Rectal smooth muscle tissue (tissue), 1 donor: ENCODE results near the gene SLC22A4.

ENCODE experiments used
- H3K27ac ChIP-seq: one replicate; pipeline ENCODE4 v1.7.0; 2013; ENCODE audit warnings: low read depth, low read length, inconsistent platforms
- H3K27me3 ChIP-seq: one replicate; pipeline ENCODE4 v1.7.0; 2013; ENCODE audit warnings: low read length; ENCODE audit not compliant: control insufficient read depth, insufficient read depth
- H3K36me3 ChIP-seq: one replicate; pipeline ENCODE4 v1.7.0; 2013; ENCODE audit warnings: low read length; ENCODE audit not compliant: control insufficient read depth, insufficient read depth
- H3K4me1 ChIP-seq: one replicate; pipeline ENCODE4 v1.7.0; 2013; ENCODE audit warnings: low read length; ENCODE audit not compliant: control insufficient read depth, insufficient read depth
- H3K4me3 ChIP-seq: one replicate; pipeline ENCODE4 v1.7.0; 2013; ENCODE audit warnings: low read length
- H3K9ac ChIP-seq: one replicate; pipeline ENCODE4 v1.7.0; 2013; ENCODE audit warnings: low read length

The SLC22A4 gene

DNA sequence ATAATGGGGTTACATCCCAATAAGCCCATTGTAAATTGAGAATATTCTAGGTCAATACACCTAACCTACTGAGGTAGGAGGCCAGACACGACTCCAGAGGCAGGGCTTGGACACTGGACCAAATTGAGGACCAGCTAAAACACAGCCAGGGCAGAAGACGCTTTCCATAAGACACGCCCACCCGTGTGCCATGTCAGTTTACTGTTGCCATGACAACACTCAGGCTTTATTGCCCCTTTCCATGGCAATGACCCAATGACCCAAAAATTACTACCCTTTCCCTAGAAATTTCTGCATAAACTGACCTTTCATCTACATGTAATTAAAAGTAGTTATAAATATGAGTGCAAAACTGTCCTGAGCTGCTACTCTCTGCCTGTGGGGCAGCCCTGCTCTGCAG is 31.5 kb downstream of the SLC22A4 start:
- Histone ChIP-seq H3K27me3 (no peaks in the 10 kb centered on the region), H3K9ac (no peak overlapping the region), H3K4me1 (no peaks in the 10 kb centered on the region), H3K36me3 (no peaks in the 10 kb centered on the region), H3K4me3 (no peak overlapping the region), H3K27ac (no peak overlapping the region)

DNA sequence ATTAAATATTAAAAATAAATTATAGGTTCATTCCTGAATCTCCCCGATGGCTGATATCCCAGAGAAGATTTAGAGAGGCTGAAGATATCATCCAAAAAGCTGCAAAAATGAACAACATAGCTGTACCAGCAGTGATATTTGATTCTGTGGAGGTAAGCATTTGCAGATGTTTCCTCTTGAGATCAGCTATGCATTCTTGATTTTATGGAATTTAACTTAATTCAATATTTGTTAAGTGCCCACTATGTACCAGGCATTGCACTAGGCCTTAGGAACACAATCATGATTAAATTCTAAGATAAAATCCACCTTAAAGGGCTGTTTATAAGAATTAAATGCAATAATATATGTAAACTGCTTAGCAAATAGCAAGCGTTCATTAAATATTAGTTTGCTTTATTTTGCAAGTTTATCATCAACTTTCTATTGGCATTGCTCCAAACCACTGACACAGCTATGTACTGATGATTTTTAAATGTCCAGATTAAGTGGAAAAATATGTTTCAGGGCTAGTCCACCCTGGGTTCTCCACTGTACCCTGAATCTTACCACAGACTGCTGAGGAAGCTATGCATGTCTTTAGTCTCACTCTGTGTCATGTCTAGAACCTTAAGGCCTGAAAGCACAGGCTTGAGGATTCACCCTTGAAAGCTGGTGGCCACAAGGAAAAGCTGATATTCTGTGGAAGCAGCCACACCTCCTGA is 33.2 kb downstream of the SLC22A4 start:
- H3K9ac ChIP-seq = no peak overlapping the region
- no peaks in the 10 kb centered on the region for H3K27me3 ChIP-seq
- H3K4me1 ChIP-seq = no peaks in the 10 kb centered on the region
- H3K27ac ChIP-seq = no peak overlapping the region
- no peaks in the 10 kb centered on the region for H3K36me3 ChIP-seq
- H3K4me3 ChIP-seq = no peak overlapping the region

DNA sequence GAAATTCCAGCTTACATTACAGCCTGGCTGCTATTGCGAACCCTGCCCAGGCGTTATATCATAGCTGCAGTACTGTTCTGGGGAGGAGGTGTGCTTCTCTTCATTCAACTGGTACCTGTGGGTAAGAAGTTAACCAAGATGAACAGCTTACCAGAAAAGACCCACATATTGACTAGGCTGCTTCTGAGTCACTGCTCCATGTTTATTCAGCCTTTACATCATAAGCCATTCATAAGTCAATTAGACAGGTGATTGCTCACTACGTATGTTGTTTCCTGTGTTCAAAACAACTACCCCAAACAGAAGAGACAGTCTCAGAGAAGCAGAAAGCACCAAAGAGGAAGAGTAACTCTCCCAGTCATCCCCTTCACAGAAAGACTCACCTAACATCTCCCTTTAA is 40.6 kb downstream of the SLC22A4 start:
- no peak overlapping the region for H3K27ac ChIP-seq
- no peak overlapping the region for H3K4me3 ChIP-seq

DNA sequence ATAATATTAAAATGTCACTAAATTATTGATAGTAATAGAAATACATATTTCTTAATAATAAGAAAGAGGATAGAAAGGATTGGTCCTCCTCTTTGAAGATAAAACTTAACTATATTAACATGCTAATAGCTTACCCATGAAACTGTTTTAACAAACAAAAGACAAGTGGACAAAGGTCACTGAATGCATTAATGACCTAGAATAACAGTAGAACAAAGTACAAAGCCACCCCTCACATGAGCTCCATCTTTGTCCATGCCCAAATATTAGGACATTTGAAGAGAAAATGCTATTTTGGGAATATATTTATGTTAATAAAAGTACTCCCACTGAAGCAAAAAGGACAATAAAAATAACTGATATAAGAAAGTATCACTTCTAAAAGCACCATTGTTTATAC is 41.2 kb downstream of the SLC22A4 start:
- Histone ChIP-seq H3K4me3 (no peak overlapping the region), H3K27ac (no peak overlapping the region), H3K36me3 (peaks cover 2% of the 10 kb centered on the region), H3K9ac (no peak overlapping the region), H3K4me1 (no peaks in the 10 kb centered on the region), H3K27me3 (no peaks in the 10 kb centered on the region)

More for the DNA sequence above, 40.6 kb downstream of the SLC22A4 start:
- no peaks in the 10 kb centered on the region for H3K27me3 ChIP-seq
- no peak overlapping the region for H3K9ac ChIP-seq
- peaks cover 2% of the 10 kb centered on the region for H3K36me3 ChIP-seq
- H3K4me1 ChIP-seq = no peaks in the 10 kb centered on the region

DNA sequence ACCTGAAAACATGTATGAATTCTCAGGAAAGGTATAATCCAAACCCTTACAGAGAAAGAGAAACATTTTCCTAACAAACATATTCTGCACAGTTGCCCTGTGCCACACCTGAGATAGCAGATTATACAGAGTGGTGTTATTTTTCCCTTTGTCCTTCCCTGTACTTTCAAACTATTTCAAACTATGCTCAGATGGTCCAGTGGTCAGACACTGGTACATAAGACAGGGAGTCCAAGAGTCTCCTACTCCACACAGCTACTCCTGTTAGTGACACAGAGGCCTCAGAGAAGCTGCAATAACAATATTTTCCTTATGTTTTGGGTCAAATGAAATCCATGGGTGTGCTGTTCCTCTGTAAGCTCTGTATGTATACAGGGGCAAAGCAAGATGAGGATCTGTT is 45.3 kb downstream of the SLC22A4 start:
- Histone ChIP-seq H3K4me3 (no peak overlapping the region), H3K27me3 (no peaks in the 10 kb centered on the region), H3K36me3 (peaks cover 1% of the 10 kb centered on the region), H3K4me1 (no peaks in the 10 kb centered on the region), H3K27ac (no peak overlapping the region), H3K9ac (no peak overlapping the region)

DNA sequence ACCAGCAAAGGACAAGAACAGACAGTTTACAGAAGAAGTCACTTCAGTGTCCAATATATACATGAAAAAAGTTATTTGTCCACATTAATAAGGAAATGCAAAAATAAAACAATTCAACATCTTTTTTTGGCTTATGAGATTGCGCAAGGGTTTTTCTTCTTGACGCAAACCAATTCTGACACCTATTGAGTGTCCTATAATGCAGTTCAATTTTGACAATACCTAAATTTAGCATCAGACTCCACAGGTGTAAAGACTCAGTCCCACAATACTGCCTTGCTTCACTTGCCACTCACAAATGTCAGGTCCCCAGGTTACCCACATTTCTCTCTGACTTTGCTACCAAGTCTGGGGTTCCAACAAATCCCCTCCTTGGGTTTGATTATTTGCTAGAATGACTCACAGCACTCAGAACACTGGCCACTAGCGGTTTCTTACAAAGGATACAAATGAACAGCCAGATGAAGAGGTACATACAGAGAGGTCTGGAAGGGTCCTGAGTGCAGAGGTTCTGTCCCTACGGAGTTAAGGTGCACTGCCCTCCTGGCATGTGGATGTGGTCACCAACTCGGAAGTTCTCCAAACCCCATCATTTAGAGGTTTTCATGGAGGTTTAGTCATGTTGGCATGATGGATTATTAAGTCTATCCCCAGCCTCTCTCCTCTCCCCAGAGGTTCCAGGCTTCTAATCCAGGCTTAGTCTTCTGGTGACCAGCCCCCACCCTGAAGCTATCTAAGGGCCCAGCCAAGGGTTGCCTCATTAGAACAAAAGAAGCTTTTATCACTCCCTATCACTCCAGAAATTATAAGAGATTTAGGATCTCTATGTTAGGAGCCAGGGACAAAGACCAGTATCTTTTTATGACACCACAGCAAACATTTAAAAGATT is 48.3 kb downstream of the SLC22A4 start:
- no peaks in the 10 kb centered on the region for H3K27me3 ChIP-seq
- no peaks in the 10 kb centered on the region for H3K4me1 ChIP-seq
- no peak overlapping the region for H3K4me3 ChIP-seq
- no peak overlapping the region for H3K27ac ChIP-seq
- H3K9ac ChIP-seq = no peak overlapping the region
- H3K36me3 ChIP-seq = no peaks in the 10 kb centered on the region

DNA sequence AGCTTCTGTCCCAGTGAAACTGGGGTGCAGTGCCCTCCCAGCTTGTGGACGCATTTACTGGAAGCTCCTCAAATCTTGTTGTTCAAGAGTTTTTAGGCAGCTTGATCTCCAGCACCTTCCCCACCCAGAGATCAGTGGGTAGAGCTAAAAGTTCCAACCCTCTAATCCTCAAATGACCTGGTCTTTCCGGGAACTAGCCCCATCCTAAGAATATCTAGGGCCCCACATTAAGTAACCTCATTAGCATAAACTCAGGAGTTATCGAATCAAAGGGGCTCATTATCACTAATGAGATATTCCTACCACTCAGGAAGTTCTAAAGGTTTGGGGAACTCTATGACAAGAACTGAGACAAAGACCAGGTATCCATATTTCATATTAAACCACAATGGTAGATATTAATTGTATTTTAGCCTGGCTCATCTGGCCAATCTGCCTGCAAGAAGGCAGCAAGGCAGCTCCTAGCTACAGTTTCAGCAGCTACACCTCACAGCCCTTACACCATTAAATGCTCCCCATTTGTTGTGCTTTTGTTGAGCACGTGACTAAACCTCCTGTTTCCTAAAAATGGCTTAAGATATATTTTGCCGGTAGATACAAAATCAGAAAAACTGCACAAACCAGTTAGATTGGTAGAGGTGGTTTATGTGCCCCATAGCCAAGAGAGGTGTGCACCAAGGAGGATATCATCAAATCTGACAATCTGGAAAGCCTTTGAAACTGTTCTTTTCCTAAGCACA is 50.8 kb downstream of the SLC22A4 start:
- Histone ChIP-seq H3K9ac (no peak overlapping the region), H3K27ac (no peak overlapping the region), H3K4me3 (no peak overlapping the region), H3K36me3 (peaks cover 2% of the 10 kb centered on the region), H3K4me1 (no peaks in the 10 kb centered on the region), H3K27me3 (no peaks in the 10 kb centered on the region)

DNA sequence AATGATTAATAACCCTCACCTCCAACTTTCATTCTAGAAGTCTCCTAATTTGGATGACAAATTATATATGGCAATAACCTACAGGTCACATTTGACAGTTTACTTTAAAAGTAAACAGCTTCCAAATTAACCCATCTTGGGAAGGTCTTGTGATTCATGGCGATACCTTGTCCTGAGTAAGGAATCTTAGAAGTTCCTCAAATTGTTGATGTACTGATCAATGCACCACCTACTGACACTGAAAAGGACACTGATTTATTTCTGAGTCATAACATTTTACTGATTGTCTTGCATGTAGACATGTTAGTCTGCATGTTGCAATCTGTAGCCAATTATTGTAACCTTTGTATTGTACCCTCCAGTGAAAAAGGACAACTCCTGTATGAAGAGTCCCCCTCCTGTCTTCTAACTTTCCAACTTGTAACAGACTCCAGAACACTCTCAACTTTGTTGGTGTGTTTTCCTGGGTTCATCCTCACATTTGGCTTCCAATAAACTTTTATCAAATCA is 59.3 kb downstream of the SLC22A4 start:
- no peak overlapping the region for H3K4me3 ChIP-seq
- H3K27ac ChIP-seq = no peak overlapping the region
- H3K4me1 ChIP-seq = no peaks in the 10 kb centered on the region
- no peaks in the 10 kb centered on the region for H3K27me3 ChIP-seq
- H3K9ac ChIP-seq = no peak overlapping the region
- peaks cover 8% of the 10 kb centered on the region for H3K36me3 ChIP-seq

DNA sequence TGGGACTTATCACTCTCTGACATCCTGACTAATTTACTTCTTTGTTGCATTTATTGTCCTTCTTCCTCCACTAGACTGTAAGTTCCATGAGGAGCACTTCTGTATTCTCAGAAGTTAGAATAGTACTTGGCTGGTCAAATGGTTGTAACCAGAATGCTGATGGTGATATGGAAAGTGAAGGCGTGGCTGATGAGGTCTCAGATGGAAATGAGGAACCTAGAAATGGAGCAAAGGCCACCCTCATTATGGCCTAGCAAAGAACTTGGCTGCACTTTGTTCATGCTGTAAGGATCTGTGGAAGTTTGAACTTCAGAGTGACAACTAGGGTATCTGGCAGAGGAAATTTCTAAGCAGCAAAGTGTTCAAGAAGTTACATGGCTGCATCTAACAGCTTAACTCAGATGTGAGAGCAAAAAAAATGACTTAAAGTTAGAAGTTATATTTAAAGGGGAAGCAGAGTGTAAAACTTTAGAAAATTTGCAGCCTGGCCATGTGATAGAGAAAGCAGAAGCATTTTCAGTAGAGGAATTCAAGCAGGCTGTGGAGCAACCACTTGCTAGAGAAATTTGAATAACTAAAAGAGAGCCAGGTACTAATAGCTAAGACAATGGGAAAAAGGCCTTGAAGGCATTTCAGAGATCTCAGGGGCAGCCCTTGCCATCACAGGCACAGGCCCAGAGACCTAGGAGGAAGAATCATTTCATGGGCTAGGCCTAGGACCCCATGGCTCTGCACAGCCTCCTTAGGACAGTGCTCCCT is 60.4 kb downstream of the SLC22A4 start:
- Histone ChIP-seq H3K9ac (no peak overlapping the region), H3K27ac (no peak overlapping the region), H3K4me1 (no peaks in the 10 kb centered on the region), H3K27me3 (no peaks in the 10 kb centered on the region), H3K36me3 (peaks cover 6% of the 10 kb centered on the region), H3K4me3 (no peak overlapping the region)

DNA sequence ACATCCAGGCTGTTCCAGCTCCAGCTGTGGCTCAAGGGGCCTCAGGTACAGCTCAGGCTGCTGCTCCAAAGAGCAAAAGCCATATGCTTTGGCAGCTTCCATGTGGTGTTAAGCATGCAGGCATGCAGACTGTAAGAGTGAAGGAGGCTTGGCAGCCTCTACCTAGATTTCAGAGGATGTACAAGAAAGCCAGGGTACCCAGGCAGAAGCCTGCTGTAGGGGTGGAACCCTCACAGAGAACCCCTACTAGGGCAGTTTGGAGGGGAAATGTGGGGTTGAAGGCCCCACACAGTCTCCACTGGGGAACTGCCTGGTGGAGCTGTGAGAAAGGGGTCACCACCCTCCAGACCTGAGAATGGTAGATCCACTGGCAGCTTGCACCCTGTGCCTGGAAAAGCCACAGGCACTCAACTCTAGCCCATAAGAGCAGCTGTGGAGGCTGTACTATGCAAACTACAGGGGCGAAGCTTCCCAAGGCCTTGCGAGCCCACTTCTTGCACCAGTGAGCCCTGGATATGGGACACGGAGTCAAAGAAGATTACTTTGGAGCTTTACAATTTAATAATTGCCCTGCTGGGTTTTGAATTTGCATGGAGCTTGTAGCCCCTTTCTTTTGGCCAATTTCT is 61.1 kb downstream of the SLC22A4 start:
- no peaks in the 10 kb centered on the region for H3K4me1 ChIP-seq

DNA sequence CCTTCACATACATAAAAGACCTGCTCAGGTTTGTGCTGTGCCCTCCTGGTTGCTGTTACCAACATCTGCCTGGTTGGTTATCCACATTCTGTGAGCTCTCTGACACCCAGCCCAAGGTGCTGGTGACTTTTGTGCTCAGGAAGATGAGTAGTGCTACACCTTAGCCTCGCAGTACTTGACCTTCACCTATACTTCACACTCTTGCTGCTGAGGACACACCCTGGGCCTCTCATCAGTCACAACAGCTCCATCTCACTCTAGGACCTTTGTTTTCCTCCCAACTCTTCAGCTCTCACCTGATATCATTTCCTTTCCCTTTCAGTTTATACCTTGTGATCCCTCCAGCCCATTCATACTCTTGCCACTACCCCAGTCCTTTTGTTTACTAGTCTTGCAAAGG is 64.6 kb downstream of the SLC22A4 start:
- Histone ChIP-seq H3K4me1 (peaks cover 4% of the 10 kb centered on the region), H3K36me3 (no peaks in the 10 kb centered on the region), H3K27ac (no peak overlapping the region), H3K4me3 (no peak overlapping the region), H3K27me3 (no peaks in the 10 kb centered on the region), H3K9ac (no peak overlapping the region)

More for the DNA sequence above, 61.1 kb downstream of the SLC22A4 start:
- Histone ChIP-seq H3K27me3 (no peaks in the 10 kb centered on the region), H3K36me3 (peaks cover 5% of the 10 kb centered on the region), H3K4me3 (no peak overlapping the region), H3K9ac (no peak overlapping the region), H3K27ac (no peak overlapping the region)
